ENCODE data around the gene TMEM215.

DNA sequence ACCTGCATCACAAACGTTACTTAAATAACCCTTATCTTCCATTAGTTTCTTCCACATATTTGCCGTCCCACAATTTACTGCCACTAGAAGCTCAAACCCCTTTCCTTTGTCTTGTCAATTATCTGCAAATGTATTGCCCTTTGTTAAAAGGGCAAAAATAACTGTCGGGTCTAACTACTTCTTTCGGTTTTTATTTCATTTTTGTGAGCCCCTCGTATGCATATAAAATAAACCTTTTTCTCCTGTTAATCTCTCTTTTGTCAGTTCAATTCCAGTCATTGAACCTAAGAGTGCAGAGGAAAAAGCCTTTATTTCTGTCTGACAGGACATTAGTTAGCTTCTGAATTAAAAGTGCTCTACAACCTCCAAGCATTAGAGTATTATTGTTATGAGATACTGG is 45.5 kb downstream of the TMEM215 start:
- TF ChIP-seq POLR2A (IDR thresholded peaks at IDR 0.05), result no peak
- TF ChIP-seq, protein P1, sequence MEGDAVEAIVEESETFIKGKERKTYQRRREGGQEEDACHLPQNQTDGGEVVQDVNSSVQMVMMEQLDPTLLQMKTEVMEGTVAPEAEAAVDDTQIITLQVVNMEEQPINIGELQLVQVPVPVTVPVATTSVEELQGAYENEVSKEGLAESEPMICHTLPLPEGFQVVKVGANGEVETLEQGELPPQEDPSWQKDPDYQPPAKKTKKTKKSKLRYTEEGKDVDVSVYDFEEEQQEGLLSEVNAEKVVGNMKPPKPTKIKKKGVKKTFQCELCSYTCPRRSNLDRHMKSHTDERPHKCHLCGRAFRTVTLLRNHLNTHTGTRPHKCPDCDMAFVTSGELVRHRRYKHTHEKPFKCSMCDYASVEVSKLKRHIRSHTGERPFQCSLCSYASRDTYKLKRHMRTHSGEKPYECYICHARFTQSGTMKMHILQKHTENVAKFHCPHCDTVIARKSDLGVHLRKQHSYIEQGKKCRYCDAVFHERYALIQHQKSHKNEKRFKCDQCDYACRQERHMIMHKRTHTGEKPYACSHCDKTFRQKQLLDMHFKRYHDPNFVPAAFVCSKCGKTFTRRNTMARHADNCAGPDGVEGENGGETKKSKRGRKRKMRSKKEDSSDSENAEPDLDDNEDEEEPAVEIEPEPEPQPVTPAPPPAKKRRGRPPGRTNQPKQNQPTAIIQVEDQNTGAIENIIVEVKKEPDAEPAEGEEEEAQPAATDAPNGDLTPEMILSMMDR (IDR thresholded peaks at IDR 0.05), result no peak
- TF ChIP-seq POLR2AphosphoS5 (IDR thresholded peaks at IDR 0.05), result no peak

Data from breast epithelium (tissue), 3 donors.